ENCODE results near the gene CYP2F1. TPM values are rescaled to one million over a fixed set of nuclear protein-coding genes. Genes with fewer than 3 reads are reported as not detected.
"Not testable (repeated sequence)": the region's sequence is repeated elsewhere in the genome, so short reads cannot be mapped to it uniquely, and the experiment has no call there.

Gene CYP2F1
- total RNA-seq, 1 donor: not detected

- Histone ChIP-seq H3K79me2 (ENCODE audit: insufficient read depth, low read length) (no peaks in the 10 kb centered on the region), H3K27me3 (ENCODE audit: insufficient read depth, low read length) (no peaks in the 10 kb centered on the region), H3K4me1 (ENCODE audit: insufficient read depth, low read length) (no peaks in the 10 kb centered on the region), H3K36me3 (ENCODE audit: insufficient read depth, low read length) (no peaks in the 10 kb centered on the region), H2AFZ (ENCODE audit: low read length) (no peak overlapping the region), H3K9me3 (ENCODE audit: low read depth, low read length) (no peaks in the 10 kb centered on the region), H3K27ac (ENCODE audit: low read depth, low read length) (no peak overlapping the region), H4K20me1 (ENCODE audit: insufficient read depth, low read length) (no peaks in the 10 kb centered on the region), H3K4me2 (ENCODE audit: insufficient read depth, low read length) (no peak overlapping the region), H3K4me3 (ENCODE audit: insufficient read depth, low read length) (no peak overlapping the region)
- TF ChIP-seq CTCF (IDR thresholded peaks at IDR 0.05; ENCODE audit: extremely low read depth, low read depth, low read length): no peak
- no peak for DNase-seq (ENCODE audit: insufficient read length, low spot score, missing footprints)
Measured at GRCh38 chr19:41149831-41150230, 35.6 kb downstream of the CYP2F1 start.

- not testable (repeated sequence) for H3K27me3 ChIP-seq (ENCODE audit: insufficient read depth, low read length); H3K79me2 ChIP-seq (ENCODE audit: insufficient read depth, low read length); H3K4me1 ChIP-seq (ENCODE audit: insufficient read depth, low read length); H2AFZ ChIP-seq (ENCODE audit: low read length); H3K27ac ChIP-seq (ENCODE audit: low read depth, low read length); H3K9me3 ChIP-seq (ENCODE audit: low read depth, low read length); H3K36me3 ChIP-seq (ENCODE audit: insufficient read depth, low read length); H4K20me1 ChIP-seq (ENCODE audit: insufficient read depth, low read length); H3K4me2 ChIP-seq (ENCODE audit: insufficient read depth, low read length); H3K4me3 ChIP-seq (ENCODE audit: insufficient read depth, low read length); DNase-seq (ENCODE audit: insufficient read length, low spot score, missing footprints)
Measured at GRCh38 chr19:41150986-41151385, 36.8 kb downstream of the CYP2F1 start.

- Histone ChIP-seq H3K9me3 (ENCODE audit: low read depth, low read length) (no peaks in the 10 kb centered on the region), H3K4me2 (ENCODE audit: insufficient read depth, low read length) (no peak overlapping the region)
- no peak for DNase-seq (ENCODE audit: insufficient read length, low spot score, missing footprints)
Measured at GRCh38 chr19:41154060-41154459, 39.8 kb downstream of the CYP2F1 start.

GRCh38 chr19:41156207-41156606 is 42.0 kb downstream of the CYP2F1 start:
- Histone ChIP-seq H4K20me1 (ENCODE audit: insufficient read depth, low read length) (no peaks in the 10 kb centered on the region), H3K27ac (ENCODE audit: low read depth, low read length) (no peak overlapping the region), H3K4me1 (ENCODE audit: insufficient read depth, low read length) (no peaks in the 10 kb centered on the region), H3K27me3 (ENCODE audit: insufficient read depth, low read length) (no peaks in the 10 kb centered on the region), H3K79me2 (ENCODE audit: insufficient read depth, low read length) (no peaks in the 10 kb centered on the region), H3K36me3 (ENCODE audit: insufficient read depth, low read length) (no peaks in the 10 kb centered on the region), H3K9me3 (ENCODE audit: low read depth, low read length) (no peaks in the 10 kb centered on the region), H2AFZ (ENCODE audit: low read length) (no peak overlapping the region), H3K4me2 (ENCODE audit: insufficient read depth, low read length) (no peak overlapping the region), H3K4me3 (ENCODE audit: insufficient read depth, low read length) (no peak overlapping the region)
- no peak for DNase-seq (ENCODE audit: insufficient read length, low spot score, missing footprints)
- TF ChIP-seq CTCF (IDR thresholded peaks at IDR 0.05; ENCODE audit: extremely low read depth, low read depth, low read length): peak; percentile 19

More at GRCh38 chr19:41154060-41154459, 39.8 kb downstream of the CYP2F1 start:
- no peak overlapping the region for H2AFZ ChIP-seq (ENCODE audit: low read length)
- no peak overlapping the region for H3K4me3 ChIP-seq (ENCODE audit: insufficient read depth, low read length)
- H3K27me3 ChIP-seq (ENCODE audit: insufficient read depth, low read length): no peaks in the 10 kb centered on the region
- H3K27ac ChIP-seq (ENCODE audit: low read depth, low read length): no peak overlapping the region
- no peak for TF ChIP-seq CTCF (IDR thresholded peaks at IDR 0.05; ENCODE audit: extremely low read depth, low read depth, low read length)
- H3K79me2 ChIP-seq (ENCODE audit: insufficient read depth, low read length): no peaks in the 10 kb centered on the region
- no peaks in the 10 kb centered on the region for H4K20me1 ChIP-seq (ENCODE audit: insufficient read depth, low read length)
- H3K4me1 ChIP-seq (ENCODE audit: insufficient read depth, low read length): no peaks in the 10 kb centered on the region
- H3K36me3 ChIP-seq (ENCODE audit: insufficient read depth, low read length): no peaks in the 10 kb centered on the region

Measured in osteoblast (primary cell).